SH-SY5Y (cell line): Measurements from ENCODE around the gene ADGRL1.

Experiments
- GATA2 ChIP-seq: IDR thresholded peaks from 2 replicates; pipeline ENCODE4 v1.6.1; 2011; ENCODE audit warnings: mild to moderate bottlenecking, low read depth, low read length
- GATA3 ChIP-seq: IDR thresholded peaks from 2 replicates; pipeline ENCODE4 v1.6.1; 2011; ENCODE audit warnings: low read depth, mild to moderate bottlenecking, low read length, moderate library complexity

The ADGRL1 gene

DNA sequence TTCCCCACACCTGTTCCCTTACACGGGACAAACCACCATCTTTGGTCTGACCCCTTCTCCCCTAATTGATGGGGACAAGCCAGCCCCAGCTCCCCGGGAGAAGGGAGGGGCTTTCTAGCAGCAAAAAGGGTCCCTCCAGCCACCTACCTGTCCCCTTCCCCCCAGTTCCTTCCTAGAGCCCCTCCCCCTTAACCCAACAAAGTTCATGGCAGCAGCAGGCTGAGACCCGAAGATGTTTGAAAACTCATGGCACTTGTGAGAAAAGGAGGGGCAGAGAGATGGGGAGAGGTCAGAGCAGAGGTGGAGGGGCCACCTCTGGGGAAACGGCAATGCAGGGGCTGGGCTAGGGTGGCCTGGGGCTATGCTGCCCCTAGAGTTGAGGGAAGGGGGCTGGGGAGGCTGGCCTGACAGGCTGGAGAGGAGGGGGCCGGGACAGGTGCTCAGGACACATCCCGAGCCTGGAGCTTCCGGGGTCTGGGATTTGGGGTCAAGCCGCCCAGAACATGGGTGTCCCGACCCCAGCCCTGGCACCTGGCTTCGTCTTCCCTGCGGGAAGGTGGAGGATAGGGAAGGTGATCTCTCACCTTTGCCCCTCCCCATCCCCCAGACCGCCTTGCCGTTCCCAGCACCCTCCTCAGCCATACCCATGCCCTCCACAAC lies 57.1 kb downstream of the ADGRL1 start:
- no peak for TF ChIP-seq GATA3
- no peak for TF ChIP-seq GATA2

DNA sequence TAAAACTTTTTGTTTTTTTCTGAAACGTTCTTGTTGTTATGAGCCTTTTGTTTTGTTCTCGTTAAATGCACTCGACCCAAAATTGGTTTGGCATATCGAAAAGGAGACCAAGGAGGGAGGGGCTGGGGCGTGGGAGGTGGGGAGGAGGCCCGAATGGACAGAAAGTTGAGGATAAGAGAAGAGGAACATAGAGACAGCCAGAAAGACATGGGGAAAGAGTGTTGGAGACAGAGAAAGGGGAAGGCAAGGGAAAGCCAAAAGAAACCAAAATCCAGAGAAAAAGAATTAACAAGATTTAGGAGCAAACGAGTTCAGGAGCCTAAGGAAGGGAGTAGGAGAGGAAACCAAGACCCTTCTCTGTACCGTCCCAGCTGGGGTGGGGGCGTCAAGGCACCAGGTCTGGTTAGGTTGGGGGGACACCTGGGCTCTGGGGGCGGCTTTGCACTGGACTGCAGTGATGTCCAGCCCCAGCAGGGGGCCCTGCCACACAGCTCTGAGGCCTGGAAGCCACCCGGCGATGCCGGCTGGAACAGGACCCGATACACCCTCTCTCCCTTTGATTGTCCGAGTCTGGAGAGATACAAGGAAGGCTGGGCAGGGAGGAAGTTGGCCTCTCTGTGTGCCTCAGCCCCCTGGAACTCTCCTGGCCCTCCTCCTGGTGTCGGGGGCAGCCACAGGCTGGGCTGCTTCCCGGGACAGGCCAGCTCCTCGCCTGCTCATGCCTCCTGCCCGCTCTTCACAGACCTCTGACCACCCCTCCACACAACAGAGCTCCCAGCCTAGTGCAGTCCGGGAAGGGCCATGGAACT lies 58.0 kb downstream of the ADGRL1 start:
- TF ChIP-seq GATA3 (no peak), GATA2 (no peak)

DNA sequence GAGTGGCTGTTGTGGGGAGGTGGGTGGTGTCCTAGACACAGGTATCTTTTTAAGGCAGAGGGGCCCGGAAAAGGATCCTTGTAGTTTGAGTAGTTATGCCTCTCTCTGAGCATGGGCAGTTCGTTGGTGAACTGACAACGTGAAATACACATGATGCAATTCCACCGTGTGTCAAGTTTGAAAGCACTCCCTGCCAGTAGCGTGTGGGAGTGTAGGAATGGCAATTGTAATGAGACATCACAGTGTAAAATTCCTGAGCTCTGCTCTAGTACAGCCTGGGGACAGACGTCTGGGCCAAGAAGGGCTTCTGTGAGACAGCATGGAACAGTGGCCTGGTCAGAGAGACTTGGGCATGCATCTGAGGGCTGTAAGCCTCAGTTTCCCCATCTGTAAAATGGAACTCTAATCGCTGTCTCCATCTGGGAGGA lies 59.2 kb downstream of the ADGRL1 start:
- TF ChIP-seq GATA3 = no peak
- no peak for TF ChIP-seq GATA2

DNA sequence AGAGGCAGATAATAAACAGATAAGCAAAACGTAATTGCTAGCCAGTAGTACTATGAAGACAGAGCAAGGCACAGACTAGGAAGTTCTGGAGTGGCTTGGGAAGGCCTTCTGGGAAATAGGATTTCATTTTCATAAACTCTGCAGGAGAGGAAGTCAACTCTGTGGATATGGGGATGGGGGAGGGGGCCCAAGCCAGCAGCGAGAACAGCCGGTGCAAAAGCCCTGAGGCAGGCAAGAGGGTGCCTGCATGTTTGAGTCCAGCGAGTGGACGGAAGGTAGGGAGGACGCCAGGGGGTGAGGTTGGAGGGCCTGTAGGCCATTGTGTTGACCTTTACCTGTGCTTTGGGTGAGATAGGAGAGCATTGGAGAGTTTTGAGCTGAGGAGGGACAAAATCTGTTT lies 60.6 kb downstream of the ADGRL1 start:
- TF ChIP-seq GATA3 = no peak
- TF ChIP-seq GATA2 = no peak

DNA sequence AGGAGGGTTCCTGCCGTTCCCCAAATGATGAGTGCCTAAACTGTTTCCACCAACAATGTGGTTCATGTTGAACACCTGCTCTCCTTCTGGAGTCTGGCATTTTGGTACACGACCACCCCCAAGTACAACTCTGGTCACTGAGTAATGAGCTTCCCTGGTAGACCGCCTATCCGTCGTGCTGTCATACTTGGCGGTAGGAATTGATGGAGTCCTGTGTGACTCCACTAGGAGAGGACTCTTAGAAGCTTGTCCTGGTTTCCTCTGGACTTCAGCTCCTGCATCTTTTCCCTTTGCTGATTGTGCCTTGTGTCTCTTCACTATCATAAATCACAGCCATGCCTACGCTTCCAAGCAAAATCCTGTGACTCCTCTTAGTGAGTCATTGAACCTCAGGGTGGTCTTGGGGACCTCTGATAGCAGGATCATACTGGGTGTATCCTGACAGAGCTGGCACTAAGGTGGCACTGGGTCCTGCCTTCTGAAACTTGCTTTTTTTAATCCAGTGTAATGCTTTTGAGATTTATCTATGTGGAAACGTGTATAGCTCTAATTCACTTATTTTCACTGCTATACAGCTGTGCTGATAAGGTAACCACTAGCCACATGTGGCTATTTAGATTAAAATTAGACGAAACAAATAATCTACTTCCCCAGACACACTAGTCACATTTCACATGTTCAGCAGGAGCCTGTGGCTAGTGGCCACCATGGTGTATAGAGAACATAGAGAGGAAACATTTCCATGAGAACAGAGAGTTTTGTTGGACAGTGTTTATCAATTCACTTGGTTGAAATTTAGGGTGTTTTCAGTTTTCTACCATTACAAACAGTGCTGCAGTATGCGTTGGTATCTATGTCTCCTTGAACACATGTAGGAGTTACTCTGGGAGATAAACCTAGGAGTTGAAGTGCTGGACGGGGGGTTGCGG lies 63.4 kb downstream of the ADGRL1 start:
- TF ChIP-seq GATA3 = no peak
- no peak for TF ChIP-seq GATA2

DNA sequence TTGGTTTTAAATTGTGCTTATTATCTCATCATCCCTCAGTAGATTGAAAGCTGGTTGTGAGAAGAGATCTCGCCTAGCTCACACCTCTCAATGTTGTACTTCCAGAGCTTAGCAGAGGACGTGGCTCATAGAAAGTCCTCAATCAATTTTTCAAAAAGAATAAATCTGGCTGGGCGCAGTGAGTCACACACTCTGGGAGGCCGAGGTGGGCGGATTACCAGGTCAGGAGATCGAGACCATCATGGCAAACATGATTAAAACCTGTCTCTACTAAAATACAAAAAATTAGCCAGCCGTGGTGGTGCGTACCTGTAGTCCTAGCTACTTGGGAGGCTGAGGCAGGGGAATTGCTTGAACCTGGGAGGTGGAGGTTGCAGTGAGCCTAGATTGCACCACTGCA lies 64.9 kb downstream of the ADGRL1 start:
- no peak for TF ChIP-seq GATA2
- no peak for TF ChIP-seq GATA3

DNA sequence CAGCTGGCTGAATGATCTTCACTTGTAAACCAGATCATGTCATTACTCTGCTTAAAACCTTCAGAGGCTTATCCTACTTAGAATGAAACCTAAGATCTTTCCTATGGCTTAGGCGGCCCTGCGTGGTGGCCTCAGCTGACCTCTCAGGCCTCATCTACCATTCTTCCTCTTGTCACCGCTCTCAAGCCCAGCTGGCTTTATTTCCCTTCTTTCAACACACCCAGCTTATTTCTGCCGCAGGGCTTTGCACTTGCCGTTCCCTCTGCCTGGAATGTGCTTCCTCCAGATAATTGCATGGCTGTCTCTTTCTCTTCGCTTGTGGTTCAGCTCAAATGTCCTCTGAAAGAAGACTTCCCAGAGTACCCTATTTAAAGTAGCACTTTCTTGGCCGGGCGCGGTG lies 66.0 kb downstream of the ADGRL1 start:
- TF ChIP-seq GATA2 (no peak), GATA3 (no peak)

DNA sequence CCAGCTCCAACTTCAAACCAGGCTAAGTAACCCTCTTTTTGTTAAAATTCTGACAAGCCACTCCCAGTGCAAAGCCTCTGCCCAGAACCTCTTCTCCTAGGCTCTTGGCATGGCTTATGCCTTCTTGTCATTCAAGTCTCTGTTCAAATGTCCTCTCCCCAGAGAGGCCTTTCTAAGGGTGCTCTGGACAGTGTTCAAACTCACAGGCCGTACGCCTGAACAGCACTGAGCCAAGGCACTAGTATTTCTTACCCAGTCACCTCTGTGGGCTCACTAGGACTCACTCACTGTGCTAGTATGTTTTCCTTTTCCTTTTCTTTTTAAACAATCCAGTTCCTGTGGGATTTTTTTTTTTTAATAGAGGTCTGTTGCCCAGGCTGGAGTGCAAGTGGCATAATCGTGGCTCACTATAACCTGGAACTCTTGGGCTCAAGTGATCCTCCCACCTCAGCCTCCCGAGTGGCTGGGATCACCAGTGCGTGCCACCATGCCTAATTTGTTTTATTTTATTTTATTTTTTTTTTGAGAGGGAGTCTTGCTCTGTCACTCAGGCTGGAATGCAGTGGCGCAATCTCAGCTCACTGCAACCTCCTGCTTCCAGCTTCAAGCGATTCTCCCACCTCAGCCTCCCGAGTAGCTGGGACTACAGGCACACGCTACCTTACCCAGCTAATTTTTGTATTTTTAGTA lies 67.2 kb downstream of the ADGRL1 start:
- TF ChIP-seq GATA2 = no peak
- no peak for TF ChIP-seq GATA3

DNA sequence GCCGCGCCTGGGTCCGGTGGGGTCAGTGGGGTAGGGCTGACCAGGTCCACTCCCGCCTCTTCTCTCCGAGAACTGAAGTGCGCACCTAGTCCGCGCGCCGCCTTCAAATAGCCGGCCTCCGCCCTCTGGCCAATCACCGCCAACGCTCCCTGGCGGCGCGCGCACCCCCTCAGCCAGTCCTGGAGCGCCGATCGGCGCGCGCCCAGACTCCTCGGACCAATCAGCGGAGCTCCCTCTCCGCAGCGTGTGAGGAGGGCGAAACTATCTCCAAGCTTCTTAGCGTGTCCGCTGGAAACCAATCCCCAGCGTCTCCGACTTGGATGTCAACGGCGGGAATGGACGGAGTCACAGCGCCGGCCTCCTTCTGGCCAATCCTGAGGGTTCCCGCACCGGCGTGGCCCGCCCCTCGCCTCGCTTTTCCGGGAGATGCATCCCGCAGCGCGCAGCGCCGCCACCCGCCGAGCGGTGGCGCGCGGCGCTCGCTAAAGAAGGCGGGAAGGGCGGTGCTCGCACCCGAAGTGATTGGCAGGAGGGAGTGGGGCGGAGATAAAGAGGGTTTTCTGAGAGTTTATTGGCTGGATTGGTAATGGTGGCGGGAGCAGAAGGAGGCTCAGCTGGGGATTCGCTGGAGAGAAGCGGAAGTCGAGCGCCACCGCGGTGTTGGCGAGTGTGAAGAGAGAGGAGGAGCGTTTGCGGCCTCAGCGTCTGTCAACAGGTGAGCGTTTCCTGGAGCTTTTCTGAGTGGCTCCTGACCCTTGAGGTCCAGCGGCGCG lies 69.3 kb downstream of the ADGRL1 start, which contains the start of gene ASF1B:
Gene ASF1B (minus strand): TSS at position 81 of the 773 bp plus-strand sequence. CDS start 133 bp downstream, outside the sequence.
- no peak for TF ChIP-seq GATA2
- no peak for TF ChIP-seq GATA3

DNA sequence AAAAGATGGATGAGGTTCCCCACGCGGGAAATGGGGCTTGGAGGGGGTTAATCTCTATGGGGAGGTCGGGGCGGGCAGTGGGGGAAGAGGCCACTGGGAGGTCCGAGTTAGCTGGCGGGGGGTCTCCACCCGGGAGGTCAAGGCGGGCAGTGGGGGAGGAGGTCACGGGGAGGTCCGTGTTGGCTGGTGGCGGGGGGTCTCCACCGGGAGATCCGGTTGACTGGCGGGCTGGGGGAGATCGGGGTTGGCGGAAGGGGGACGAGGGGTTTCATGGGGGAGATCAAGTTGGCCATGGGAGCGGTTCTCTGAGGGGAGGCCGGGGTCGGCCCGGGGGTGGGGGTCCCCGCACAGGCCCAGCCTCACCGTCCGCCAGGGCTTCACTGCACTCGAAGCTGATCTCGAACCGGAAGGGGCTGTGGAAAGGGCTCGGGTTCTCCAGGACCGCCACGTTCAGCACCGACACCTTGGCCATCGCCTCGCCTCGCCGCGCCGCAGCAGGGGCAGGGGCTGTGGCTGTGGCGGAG lies 69.9 kb downstream of the ADGRL1 start:
- TF ChIP-seq GATA3 (no peak), GATA2 (no peak)

DNA sequence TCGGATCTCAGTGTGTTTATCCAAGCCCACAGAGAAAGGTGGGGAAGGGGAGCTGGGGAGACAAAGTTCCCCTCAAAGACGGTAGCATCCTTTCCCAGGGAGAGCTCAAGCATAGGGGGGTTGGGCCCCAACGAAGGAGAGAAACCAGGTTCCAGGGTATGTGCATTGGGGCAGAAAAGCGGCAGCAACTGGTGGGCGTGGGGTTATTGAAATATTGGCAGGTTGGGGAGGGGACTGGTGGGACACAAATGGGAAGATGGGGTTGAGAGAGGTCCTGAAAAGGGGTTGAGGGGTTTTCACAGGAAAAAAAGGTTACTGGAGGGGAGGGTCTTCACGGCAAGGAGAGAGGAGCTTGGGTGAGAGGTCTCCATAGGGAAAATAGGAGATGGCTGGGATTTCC lies 70.6 kb downstream of the ADGRL1 start:
- TF ChIP-seq GATA2 = no peak
- no peak for TF ChIP-seq GATA3

DNA sequence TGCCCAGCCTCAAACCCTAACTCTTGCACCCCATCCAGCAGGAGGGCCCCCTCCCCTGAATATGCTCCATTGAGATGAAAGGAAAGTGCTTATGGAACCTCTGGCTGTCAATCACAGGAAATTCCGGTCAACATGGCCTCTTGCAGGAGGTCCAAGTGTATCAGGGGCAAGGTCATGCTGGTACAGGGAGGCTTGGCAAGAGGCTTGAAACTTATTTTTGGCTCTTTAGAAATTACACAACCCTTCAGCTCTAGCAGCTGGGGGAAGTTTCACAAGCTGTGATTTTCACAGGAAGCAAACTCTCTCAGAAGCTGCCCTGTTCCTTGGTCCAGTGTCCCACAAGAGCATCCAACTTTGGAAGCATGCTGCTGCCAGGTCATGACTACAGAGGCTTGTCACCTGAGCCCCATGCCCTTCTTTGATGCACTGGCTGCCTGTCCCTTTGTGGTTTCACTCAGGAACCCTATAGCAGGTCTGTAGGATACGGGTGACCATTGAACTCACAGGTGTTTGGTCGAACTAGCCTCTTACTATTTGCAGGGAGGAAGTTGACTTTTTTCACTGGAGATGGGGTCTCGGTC lies 78.0 kb downstream of the ADGRL1 start:
- TF ChIP-seq GATA2 = no peak
